AG04450 (cell line): Measurements from ENCODE around the gene C9orf50. TPM values are rescaled to one million over a fixed set of nuclear protein-coding genes. Genes with fewer than 3 reads are reported as not detected.

Source experiments
- CTCF ChIA-PET: fragments of 300-600, 350-600 bp; formaldehyde crosslinking; extraction: SDS; loops from one replicate; lab custom pipeline; 2022; ENCODE audit warnings: antibody characterized with exemption, inconsistent platforms; lab: Charles Lee
- POLR2A ChIA-PET: fragments of 350-600 bp; formaldehyde crosslinking; extraction: SDS; loops from one replicate; lab custom pipeline; 2021; ENCODE audit warnings: antibody characterized with exemption, inconsistent platforms; lab: Yijun Ruan, JAX
- DNase-seq: peaks from one replicate; pipeline ENCODE4 v3.0.0-alpha.2; 2011; ENCODE audit warnings: low read depth, low spot score
- H3K27ac ChIP-seq: one replicate; pipeline ENCODE4 v1.5.1; 2012; ENCODE audit warnings: low read depth, low read length, control low read depth
- H3K27me3 ChIP-seq: one replicate; pipeline ENCODE4 v1.6.0; 2012; ENCODE audit warnings: low read length; ENCODE audit not compliant: control insufficient read depth, insufficient read depth
- H3K4me3 ChIP-seq: 2 replicates; pipeline ENCODE4 v1.5.1; 2011; ENCODE audit warnings: mild to moderate bottlenecking, low read depth, low read length, control low read depth
- H3K9me3 ChIP-seq: 2 replicates; pipeline ENCODE4 v1.5.1; 2012; ENCODE audit warnings: low read length; ENCODE audit not compliant: control insufficient read depth, insufficient read depth
- CTCF ChIP-seq: IDR thresholded peaks from 2 replicates; pipeline ENCODE4 v1.5.1; 2011; ENCODE audit warnings: low read depth, low read length, control low read depth, inconsistent platforms
- polyA plus RNA-seq: library from polyadenylated mRNA; depleted of rRNA; stranded (reverse); fragments of >200 nt; gene quantifications from 2 replicates; pipeline ENCODE4 v1.2.3, GENCODE V29; 2011

C9orf50 gene
- polyA plus RNA-seq, 1 experiment = 0.30 TPM

- ChIA-PET CTCF (interaction anchor here (0.6 to 7.1 kb wide), 13 partner anchors 8 to 499 kb away, joined by 3 to 302 read pairs (median 5); no protein-coding TSS in a partner anchor), POLR2A (no interaction called here)
- Histone ChIP-seq H3K9me3 (no peaks in the 10 kb centered on the region), H3K27ac (no peak overlapping the region), H3K4me3 (no peak overlapping the region), H3K27me3 (no peaks in the 10 kb centered on the region)
- no peak for DNase-seq
- no peak for TF ChIP-seq CTCF
Measured at GRCh38 chr9:129624947-129625346, 4.0 kb upstream of the C9orf50 start.

DNA sequence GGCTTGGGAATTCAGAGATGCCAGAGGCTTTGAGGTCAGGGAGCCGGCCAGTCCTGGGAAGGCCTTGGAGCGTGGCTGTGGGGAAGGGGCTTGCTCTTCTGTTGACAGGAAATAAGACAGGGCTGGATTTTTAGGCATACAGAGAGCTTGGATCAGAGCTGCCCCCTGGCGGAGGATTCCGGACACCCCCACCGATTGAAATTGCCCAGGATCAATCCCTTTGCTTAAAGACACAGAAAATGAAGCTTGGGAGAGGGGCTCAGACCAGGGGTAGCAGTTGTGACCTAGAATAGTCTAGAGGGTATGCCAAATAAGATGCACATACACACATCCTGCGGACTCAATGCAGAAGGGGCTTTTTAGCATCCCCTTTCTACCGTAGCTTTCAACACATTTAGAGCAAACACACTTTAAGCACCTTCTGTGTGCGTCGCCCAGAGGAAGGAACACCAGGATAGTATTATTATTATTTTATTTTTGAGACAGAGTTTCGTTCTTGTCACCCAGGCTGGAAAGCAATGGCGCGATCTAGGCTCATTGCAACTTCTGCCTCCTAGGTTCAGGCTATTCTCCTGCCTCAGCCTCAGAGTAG lies 3.4 kb upstream of the C9orf50 start:
- no peak overlapping the region for H3K27ac ChIP-seq

DNA sequence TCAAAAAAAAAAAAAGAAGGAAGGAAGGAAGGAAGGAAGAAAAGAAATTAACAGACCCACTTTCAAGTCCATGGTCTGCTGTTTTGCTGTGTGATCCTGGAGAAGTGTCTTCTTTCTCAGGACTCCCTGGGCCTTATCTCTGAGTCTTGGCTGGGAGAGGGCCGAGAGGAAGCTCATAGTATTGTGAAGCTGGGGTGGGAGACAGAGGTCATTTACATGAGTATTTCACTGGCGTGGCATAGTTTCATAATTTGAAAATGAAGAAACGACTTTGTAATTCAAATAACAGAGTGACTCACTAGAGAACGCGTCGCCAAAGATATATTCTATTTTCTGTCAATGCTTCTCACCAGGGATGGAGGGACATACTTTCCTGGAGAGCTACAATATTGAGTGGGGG lies 2.4 kb upstream of the C9orf50 start:
- ChIA-PET POLR2A (interaction anchor here (0.6 to 1.2 kb wide), 3 partner anchors 275 to 543 kb away, joined by 3 read pairs; partner anchors contain the start of gene IER5L), CTCF (interaction anchor here (0.6 to 7.1 kb wide), 17 partner anchors 10 to 498 kb away, joined by 3 to 302 read pairs (median 6); no protein-coding TSS in a partner anchor)
- Histone ChIP-seq H3K27ac (peak overlapping the region; percentile 21), H3K4me3 (no peak overlapping the region), H3K9me3 (no peaks in the 10 kb centered on the region), H3K27me3 (no peaks in the 10 kb centered on the region)
- no peak for TF ChIP-seq CTCF
- DNase-seq = no peak

More for the DNA sequence above, 3.4 kb upstream of the C9orf50 start:
- Histone ChIP-seq H3K27me3 (no peaks in the 10 kb centered on the region), H3K9me3 (no peaks in the 10 kb centered on the region), H3K4me3 (no peak overlapping the region)
- no peak for DNase-seq
- POLR2A ChIA-PET = interaction anchor here (1.0 to 1.1 kb wide), 2 partner anchors 446 to 484 kb away, joined by 3 to 4 read pairs; partner anchors contain the start of gene IER5L
- TF ChIP-seq CTCF = peak; percentile 87
- CTCF ChIA-PET = interaction anchor here (0.6 to 7.1 kb wide), 26 partner anchors 9 to 499 kb away, joined by 3 to 302 read pairs (median 5); no protein-coding TSS in a partner anchor

DNA sequence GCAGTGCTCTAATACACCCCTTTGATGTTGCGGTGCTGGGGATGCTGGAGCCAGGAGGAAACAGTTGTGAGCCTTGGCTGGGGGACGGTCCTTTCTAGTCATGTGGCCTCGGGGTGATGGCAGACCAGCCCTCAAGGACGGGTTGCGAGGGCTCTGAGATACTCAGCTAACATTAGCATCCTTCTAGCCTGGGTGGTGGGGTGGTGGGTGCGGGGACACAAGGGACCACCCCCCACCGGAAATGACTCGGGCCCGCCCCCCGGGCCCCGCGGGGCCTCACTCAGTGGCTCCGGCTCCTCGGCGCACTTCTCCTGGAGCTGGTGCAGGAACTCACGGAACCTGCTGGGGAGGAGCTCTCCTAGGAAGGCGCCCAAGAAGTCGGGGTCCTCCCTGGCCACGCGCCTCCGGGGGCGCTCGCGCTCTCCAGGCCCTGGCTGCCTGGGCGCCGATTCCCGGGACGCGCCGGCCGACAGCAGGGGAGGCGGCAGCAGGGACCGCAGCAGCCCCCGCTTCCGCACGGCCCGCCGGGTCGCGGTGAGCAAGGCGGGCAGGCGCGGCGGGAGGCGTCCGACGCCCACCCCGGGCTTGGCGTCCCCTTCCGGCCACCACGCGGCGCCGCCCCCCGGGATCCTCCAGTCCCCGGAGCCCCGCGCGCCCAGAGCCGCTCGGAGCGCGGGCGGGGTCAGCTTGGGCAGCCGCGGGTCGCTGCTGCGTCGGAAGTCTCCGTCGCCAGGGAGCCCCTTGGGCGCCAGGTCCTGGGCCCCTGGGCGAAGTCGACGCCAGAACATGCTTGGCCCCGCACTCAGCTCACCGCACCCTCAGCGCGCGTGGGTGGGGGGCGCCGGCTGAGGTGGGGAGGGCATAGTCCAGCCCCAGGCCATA lies 873 bp downstream of the C9orf50 start:
- no peak overlapping the region for H3K27ac ChIP-seq
- ChIA-PET POLR2A (interaction anchor here (0.6 to 3.2 kb wide), 5 partner anchors 133 to 490 kb away, joined by 3 to 12 read pairs (median 4); partner anchors contain the start of genes IER5L and PTGES), CTCF (interaction anchor here (0.9 to 7.1 kb wide), 2 partner anchors 446 to 483 kb away, joined by 3 to 302 read pairs; no protein-coding TSS in a partner anchor)
- no peak for DNase-seq
- no peaks in the 10 kb centered on the region for H3K27me3 ChIP-seq
- TF ChIP-seq CTCF = peak; percentile 30; the same call in 1 of the 2 replicates
- peak overlapping the region; percentile 59 for H3K4me3 ChIP-seq
- H3K9me3 ChIP-seq = no peaks in the 10 kb centered on the region; the same call in 1 of the 2 replicates
